ENCODE data around the gene PPTC7.
"Not testable (repeated sequence)": the region's sequence is repeated elsewhere in the genome, so short reads cannot be mapped to it uniquely, and the experiment has no call there.

PPTC7 gene

GRCh38 chr12:110585231-110585799 is 2.2 kb upstream of the PPTC7 start:
- no peak for DNase-seq (ENCODE audit: low read depth)

- peak; percentile 65 for DNase-seq (ENCODE audit: low read depth)
Measured at GRCh38 chr12:110582276-110583136, 612 bp downstream of the PPTC7 start.

- DNase-seq (ENCODE audit: low read depth): no peak
Measured at GRCh38 chr12:110581931-110582275, 1.2 kb downstream of the PPTC7 start.

GRCh38 chr12:110579535-110580253 is 3.4 kb downstream of the PPTC7 start:
- DNase-seq (ENCODE audit: low read depth): no peak

GRCh38 chr12:110578694-110579534 is 4.2 kb downstream of the PPTC7 start:
- no peak for DNase-seq (ENCODE audit: low read depth)

GRCh38 chr12:110577864-110578693 is 5.0 kb downstream of the PPTC7 start:
- DNase-seq (ENCODE audit: low read depth): peak; percentile 7

- no peak for DNase-seq (ENCODE audit: low read depth)
Measured at GRCh38 chr12:110576504-110576903, 6.6 kb downstream of the PPTC7 start.

- DNase-seq (ENCODE audit: low read depth): no peak
Measured at GRCh38 chr12:110575326-110575725, 7.8 kb downstream of the PPTC7 start.

GRCh38 chr12:110574717-110575230 is 8.3 kb downstream of the PPTC7 start:
- DNase-seq (ENCODE audit: low read depth): not testable (repeated sequence)

- no peak for DNase-seq (ENCODE audit: low read depth)
Measured at GRCh38 chr12:110574044-110574443, 9.1 kb downstream of the PPTC7 start.

- DNase-seq (ENCODE audit: low read depth): not testable (repeated sequence)
Measured at GRCh38 chr12:110570798-110571197, 12.3 kb downstream of the PPTC7 start.

- not testable (repeated sequence) for DNase-seq (ENCODE audit: low read depth)
Measured at GRCh38 chr12:110569838-110570237, 13.3 kb downstream of the PPTC7 start.

GRCh38 chr12:110568752-110569151 is 14.4 kb downstream of the PPTC7 start:
- no peak for DNase-seq (ENCODE audit: low read depth)

GRCh38 chr12:110566993-110567392 is 16.1 kb downstream of the PPTC7 start:
- DNase-seq (ENCODE audit: low read depth): no peak

- no peak for DNase-seq (ENCODE audit: low read depth)
Measured at GRCh38 chr12:110565894-110566871, 16.9 kb downstream of the PPTC7 start.

GRCh38 chr12:110564471-110564991 is 18.6 kb downstream of the PPTC7 start:
- no peak for DNase-seq (ENCODE audit: low read depth)

GRCh38 chr12:110563702-110564470 is 19.2 kb downstream of the PPTC7 start:
- DNase-seq (ENCODE audit: low read depth): no peak

GRCh38 chr12:110562386-110562785 is 20.7 kb downstream of the PPTC7 start:
- peak; percentile 24 for DNase-seq (ENCODE audit: low read depth)

All from activated gamma-delta T cell treated with anti-CD3 and anti-CD28 coated beads, Interleukin-2, amount 50 U/mL, for 16 hours (primary cell).